ENCODE measurements around the gene MIER1.

DNA sequence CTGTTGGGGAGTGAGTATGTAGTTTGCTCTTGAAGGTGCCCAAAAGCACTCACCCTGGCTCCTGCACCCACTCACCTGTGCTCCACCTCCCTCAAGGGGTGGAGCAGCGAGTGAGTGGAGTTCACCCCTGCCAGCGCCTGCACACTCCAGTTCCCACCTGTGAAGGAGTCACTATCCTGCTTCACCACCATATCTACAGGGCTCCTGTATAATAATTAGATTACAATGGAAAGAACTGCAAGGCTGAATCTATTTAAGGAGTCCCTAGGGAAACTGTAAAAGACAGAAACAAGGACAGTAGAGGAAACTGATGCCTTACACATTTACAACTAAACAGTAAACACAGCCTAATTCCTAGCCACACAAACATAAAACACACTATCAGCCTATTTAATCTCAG, 4.2 kb upstream of the MIER1 start:
- TF ChIP-seq POLR2AphosphoS5 (IDR thresholded peaks at IDR 0.05; ENCODE audit: low read depth, low read length) (no peak), SIN3A (IDR thresholded peaks at IDR 0.05; ENCODE audit: borderline replicate concordance, insufficient read depth, low read depth, low read length) (no peak), TCF7L2 (IDR thresholded peaks at IDR 0.05; ENCODE audit: low read depth, low read length) (no peak)
- TF ChIP-seq, protein P1, sequence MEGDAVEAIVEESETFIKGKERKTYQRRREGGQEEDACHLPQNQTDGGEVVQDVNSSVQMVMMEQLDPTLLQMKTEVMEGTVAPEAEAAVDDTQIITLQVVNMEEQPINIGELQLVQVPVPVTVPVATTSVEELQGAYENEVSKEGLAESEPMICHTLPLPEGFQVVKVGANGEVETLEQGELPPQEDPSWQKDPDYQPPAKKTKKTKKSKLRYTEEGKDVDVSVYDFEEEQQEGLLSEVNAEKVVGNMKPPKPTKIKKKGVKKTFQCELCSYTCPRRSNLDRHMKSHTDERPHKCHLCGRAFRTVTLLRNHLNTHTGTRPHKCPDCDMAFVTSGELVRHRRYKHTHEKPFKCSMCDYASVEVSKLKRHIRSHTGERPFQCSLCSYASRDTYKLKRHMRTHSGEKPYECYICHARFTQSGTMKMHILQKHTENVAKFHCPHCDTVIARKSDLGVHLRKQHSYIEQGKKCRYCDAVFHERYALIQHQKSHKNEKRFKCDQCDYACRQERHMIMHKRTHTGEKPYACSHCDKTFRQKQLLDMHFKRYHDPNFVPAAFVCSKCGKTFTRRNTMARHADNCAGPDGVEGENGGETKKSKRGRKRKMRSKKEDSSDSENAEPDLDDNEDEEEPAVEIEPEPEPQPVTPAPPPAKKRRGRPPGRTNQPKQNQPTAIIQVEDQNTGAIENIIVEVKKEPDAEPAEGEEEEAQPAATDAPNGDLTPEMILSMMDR (IDR thresholded peaks at IDR 0.05), result no peak
- TF ChIP-seq, protein P2, sequence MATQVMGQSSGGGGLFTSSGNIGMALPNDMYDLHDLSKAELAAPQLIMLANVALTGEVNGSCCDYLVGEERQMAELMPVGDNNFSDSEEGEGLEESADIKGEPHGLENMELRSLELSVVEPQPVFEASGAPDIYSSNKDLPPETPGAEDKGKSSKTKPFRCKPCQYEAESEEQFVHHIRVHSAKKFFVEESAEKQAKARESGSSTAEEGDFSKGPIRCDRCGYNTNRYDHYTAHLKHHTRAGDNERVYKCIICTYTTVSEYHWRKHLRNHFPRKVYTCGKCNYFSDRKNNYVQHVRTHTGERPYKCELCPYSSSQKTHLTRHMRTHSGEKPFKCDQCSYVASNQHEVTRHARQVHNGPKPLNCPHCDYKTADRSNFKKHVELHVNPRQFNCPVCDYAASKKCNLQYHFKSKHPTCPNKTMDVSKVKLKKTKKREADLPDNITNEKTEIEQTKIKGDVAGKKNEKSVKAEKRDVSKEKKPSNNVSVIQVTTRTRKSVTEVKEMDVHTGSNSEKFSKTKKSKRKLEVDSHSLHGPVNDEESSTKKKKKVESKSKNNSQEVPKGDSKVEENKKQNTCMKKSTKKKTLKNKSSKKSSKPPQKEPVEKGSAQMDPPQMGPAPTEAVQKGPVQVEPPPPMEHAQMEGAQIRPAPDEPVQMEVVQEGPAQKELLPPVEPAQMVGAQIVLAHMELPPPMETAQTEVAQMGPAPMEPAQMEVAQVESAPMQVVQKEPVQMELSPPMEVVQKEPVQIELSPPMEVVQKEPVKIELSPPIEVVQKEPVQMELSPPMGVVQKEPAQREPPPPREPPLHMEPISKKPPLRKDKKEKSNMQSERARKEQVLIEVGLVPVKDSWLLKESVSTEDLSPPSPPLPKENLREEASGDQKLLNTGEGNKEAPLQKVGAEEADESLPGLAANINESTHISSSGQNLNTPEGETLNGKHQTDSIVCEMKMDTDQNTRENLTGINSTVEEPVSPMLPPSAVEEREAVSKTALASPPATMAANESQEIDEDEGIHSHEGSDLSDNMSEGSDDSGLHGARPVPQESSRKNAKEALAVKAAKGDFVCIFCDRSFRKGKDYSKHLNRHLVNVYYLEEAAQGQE (IDR thresholded peaks at IDR 0.05; ENCODE audit: insufficient read depth in 1 of 2, low read depth in 2 of 2, low read length in 1 of 2), result no peak
